Fibroblast of skin of scalp (primary cell): ENCODE results near the gene OXCT1.
"Not testable (repeated sequence)": the region's sequence is repeated elsewhere in the genome, so short reads cannot be mapped to it uniquely, and the experiment has no call there.

ENCODE experiments used
- DNase-seq: peaks from one replicate; pipeline ENCODE4 v3.0.0-alpha.2; 2013

Gene OXCT1

GRCh38 chr5:41821051-41821450, 49.2 kb downstream of the OXCT1 start:
- no peak for DNase-seq

- no peak for DNase-seq
These were observed 50.1 kb downstream of the OXCT1 start for GRCh38 chr5:41820150-41820549.

- DNase-seq = no peak
These were observed 52.5 kb downstream of the OXCT1 start for GRCh38 chr5:41817625-41818301.

GRCh38 chr5:41815663-41816229, 54.5 kb downstream of the OXCT1 start:
- no peak for DNase-seq

- no peak for DNase-seq
These were observed 55.0 kb downstream of the OXCT1 start for GRCh38 chr5:41815261-41815660.

- not testable (repeated sequence) for DNase-seq
These were observed 55.9 kb downstream of the OXCT1 start for GRCh38 chr5:41814306-41814705.

GRCh38 chr5:41812156-41812555, 58.1 kb downstream of the OXCT1 start:
- DNase-seq = no peak

- no peak for DNase-seq
These were observed 61.1 kb downstream of the OXCT1 start for GRCh38 chr5:41809128-41809527.

- DNase-seq = no peak
These were observed 61.9 kb downstream of the OXCT1 start for GRCh38 chr5:41808294-41808693.

- DNase-seq = no peak
These were observed 72.6 kb downstream of the OXCT1 start for GRCh38 chr5:41797662-41798061.

GRCh38 chr5:41796061-41796460, 74.2 kb downstream of the OXCT1 start:
- DNase-seq = no peak

- no peak for DNase-seq
These were observed 75.1 kb downstream of the OXCT1 start for GRCh38 chr5:41795125-41795524.

GRCh38 chr5:41794471-41794870, 75.8 kb downstream of the OXCT1 start:
- DNase-seq = peak; percentile 98

- DNase-seq = peak; percentile 98
These were observed 77.0 kb downstream of the OXCT1 start for GRCh38 chr5:41793141-41793770.

- DNase-seq = peak; percentile 85
These were observed 80.0 kb downstream of the OXCT1 start for GRCh38 chr5:41790038-41790776.

GRCh38 chr5:41789434-41789833, 80.8 kb downstream of the OXCT1 start:
- DNase-seq = no peak

- peak; percentile 88 for DNase-seq
These were observed 81.3 kb downstream of the OXCT1 start for GRCh38 chr5:41788941-41789368.

- DNase-seq = no peak
These were observed 83.0 kb downstream of the OXCT1 start for GRCh38 chr5:41787265-41787664.

- no peak for DNase-seq
These were observed 85.2 kb downstream of the OXCT1 start for GRCh38 chr5:41785061-41785460.

- DNase-seq = no peak
These were observed 91.8 kb downstream of the OXCT1 start for GRCh38 chr5:41778410-41778809.

GRCh38 chr5:41776435-41776834, 93.8 kb downstream of the OXCT1 start:
- peak; percentile 33 for DNase-seq

- no peak for DNase-seq
These were observed 96.4 kb downstream of the OXCT1 start for GRCh38 chr5:41773799-41774198.

- no peak for DNase-seq
These were observed 97.3 kb downstream of the OXCT1 start for GRCh38 chr5:41772785-41773442.
